HG02759 (cell line): ENCODE measurements around the gene ARHGAP28.

Experiments used
- ATAC-seq: cut with Tn5 transposase; IDR thresholded peaks from one replicate; pipeline ENCODE4 v1.9.1; 2021; ENCODE audit warnings: mild to moderate bottlenecking, moderate library complexity; ENCODE audit not compliant: unreplicated experiment

Gene ARHGAP28

GRCh38 chr18:6949800-6950586, 220.5 kb downstream of the ARHGAP28 start:
- ATAC-seq = no peak

GRCh38 chr18:6950641-6951040, 221.1 kb downstream of the ARHGAP28 start:
- no peak for ATAC-seq

- no peak for ATAC-seq
These were observed 222.0 kb downstream of the ARHGAP28 start for GRCh38 chr18:6951336-6952090.

GRCh38 chr18:6954501-6954900, 225.0 kb downstream of the ARHGAP28 start:
- ATAC-seq = no peak

GRCh38 chr18:6955304-6955703, 225.8 kb downstream of the ARHGAP28 start:
- no peak for ATAC-seq

- no peak for ATAC-seq
These were observed 227.0 kb downstream of the ARHGAP28 start for GRCh38 chr18:6956495-6956894.

- ATAC-seq = no peak
These were observed 227.5 kb downstream of the ARHGAP28 start for GRCh38 chr18:6956999-6957398.

- ATAC-seq = no peak
These were observed 229.6 kb downstream of the ARHGAP28 start for GRCh38 chr18:6959110-6959509.

- ATAC-seq = no peak
These were observed 230.6 kb downstream of the ARHGAP28 start for GRCh38 chr18:6960124-6960523.

GRCh38 chr18:6960656-6961055, 231.1 kb downstream of the ARHGAP28 start:
- no peak for ATAC-seq

GRCh38 chr18:6961331-6961730, 231.8 kb downstream of the ARHGAP28 start:
- ATAC-seq = no peak

GRCh38 chr18:6962571-6963451, 233.3 kb downstream of the ARHGAP28 start:
- no peak for ATAC-seq

- no peak for ATAC-seq
These were observed 234.1 kb downstream of the ARHGAP28 start for GRCh38 chr18:6963452-6964097.
